Lower leg skin (tissue), 3 donors: ENCODE measurements around the gene NUCB1.

Source experiments
- POLR2A ChIP-seq, 2 donors: fragments of 450-650 bp; IDR thresholded peaks; one replicate each; pipeline ENCODE4 v1.6.1; 2016 to 2017; ENCODE audit warnings: antibody characterized with exemption in 2 of 2, mild to moderate bottlenecking in 1 of 2, moderate library complexity in 1 of 2
- TF ChIP-seq, protein P1 (sequence below), 3 donors: fragments of 450-650 bp; IDR thresholded peaks; one replicate each; pipeline ENCODE4 v1.5.1; 2016; ENCODE audit warnings: antibody characterized with exemption in 3 of 3, mild to moderate bottlenecking in 3 of 3, moderate library complexity in 2 of 3

DNA sequence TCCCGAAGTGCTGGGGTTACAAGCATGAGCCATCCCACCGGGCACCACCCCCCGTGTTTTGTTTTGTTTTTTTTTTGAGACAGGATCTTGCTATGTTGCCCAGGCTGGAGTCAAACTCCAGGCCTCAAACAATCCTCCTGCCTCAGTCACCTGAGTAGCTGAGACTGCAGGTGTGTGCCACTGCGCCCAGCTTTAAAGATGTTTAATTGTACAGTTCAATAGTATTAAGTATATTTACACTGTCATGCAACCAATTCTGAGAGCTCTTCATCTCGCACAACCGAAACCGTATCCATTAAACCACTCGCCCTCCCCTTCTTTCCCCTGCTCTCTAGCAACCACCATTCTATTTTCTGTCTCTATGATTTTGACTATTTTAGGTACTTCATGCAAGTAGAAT is 15.6 kb downstream of the NUCB1 start:
- TF ChIP-seq, protein P1, sequence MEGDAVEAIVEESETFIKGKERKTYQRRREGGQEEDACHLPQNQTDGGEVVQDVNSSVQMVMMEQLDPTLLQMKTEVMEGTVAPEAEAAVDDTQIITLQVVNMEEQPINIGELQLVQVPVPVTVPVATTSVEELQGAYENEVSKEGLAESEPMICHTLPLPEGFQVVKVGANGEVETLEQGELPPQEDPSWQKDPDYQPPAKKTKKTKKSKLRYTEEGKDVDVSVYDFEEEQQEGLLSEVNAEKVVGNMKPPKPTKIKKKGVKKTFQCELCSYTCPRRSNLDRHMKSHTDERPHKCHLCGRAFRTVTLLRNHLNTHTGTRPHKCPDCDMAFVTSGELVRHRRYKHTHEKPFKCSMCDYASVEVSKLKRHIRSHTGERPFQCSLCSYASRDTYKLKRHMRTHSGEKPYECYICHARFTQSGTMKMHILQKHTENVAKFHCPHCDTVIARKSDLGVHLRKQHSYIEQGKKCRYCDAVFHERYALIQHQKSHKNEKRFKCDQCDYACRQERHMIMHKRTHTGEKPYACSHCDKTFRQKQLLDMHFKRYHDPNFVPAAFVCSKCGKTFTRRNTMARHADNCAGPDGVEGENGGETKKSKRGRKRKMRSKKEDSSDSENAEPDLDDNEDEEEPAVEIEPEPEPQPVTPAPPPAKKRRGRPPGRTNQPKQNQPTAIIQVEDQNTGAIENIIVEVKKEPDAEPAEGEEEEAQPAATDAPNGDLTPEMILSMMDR (IDR thresholded peaks at IDR 0.05): no peak
- no peak for TF ChIP-seq POLR2A (IDR thresholded peaks at IDR 0.05)
